Aorta (tissue), 5 donors: Measurements from ENCODE around the gene CNNM3. TPM values are rescaled to one million over a fixed set of nuclear protein-coding genes. Genes with fewer than 3 reads are reported as not detected.

Experiments used
- ATAC-seq: fragments of 200-7000 bp; cut with Tn5 transposase; one replicate; pipeline ENCODE4 v1.9.1; 2022; ENCODE audit warnings: moderate library complexity; ENCODE audit not compliant: low FRiP score
- DNase-seq, 2 donors: peaks; one replicate each; pipeline ENCODE4 v3.0.0-alpha.2; 2020
- H3K27ac ChIP-seq, 2 donors: one replicate each; pipeline ENCODE4 v1.5.1; 2013; ENCODE audit warnings: low read length in 2 of 2, mild to moderate bottlenecking in 2 of 2, moderate library complexity in 2 of 2, control low read depth in 1 of 2, inconsistent platforms in 1 of 2, low read depth in 1 of 2
- H3K27me3 ChIP-seq, 2 donors: one replicate each; pipeline ENCODE4 v1.6.1; 2013; ENCODE audit warnings: control low read depth in 1 of 2, low read length in 1 of 2, mild to moderate bottlenecking in 1 of 2, moderate library complexity in 1 of 2; ENCODE audit not compliant: insufficient read depth in 2 of 2, control insufficient read depth in 1 of 2
- H3K36me3 ChIP-seq, 2 donors: one replicate each; pipeline ENCODE4 v1.6.1; 2013; ENCODE audit warnings: control low read depth in 1 of 2, low read length in 1 of 2, mild to moderate bottlenecking in 1 of 2; ENCODE audit not compliant: insufficient read depth in 2 of 2, control insufficient read depth in 1 of 2
- H3K4me1 ChIP-seq, 2 donors: one replicate each; pipeline ENCODE4 v1.6.1; 2013; ENCODE audit warnings: low read length in 2 of 2, control low read depth in 1 of 2, mild to moderate bottlenecking in 1 of 2, moderate library complexity in 1 of 2; ENCODE audit not compliant: insufficient read depth in 2 of 2, control insufficient read depth in 1 of 2
- H3K4me3 ChIP-seq, 2 donors: one replicate each; pipeline ENCODE4 v1.5.1; 2013; ENCODE audit warnings: low read length in 2 of 2, control low read depth in 1 of 2, mild to moderate bottlenecking in 1 of 2
- H3K9me3 ChIP-seq: one replicate; pipeline ENCODE4 v1.6.1; 2013; ENCODE audit warnings: mild to moderate bottlenecking, low read length; ENCODE audit not compliant: control insufficient read depth
- WGBS, 2 donors: extraction: QIAGEN DNeasy Blood & Tissue Kit; methylation state at CpG; one replicate each; pipeline ENCODE4 v1.1.7; 2013; 5-methylcytosine and 5-hydroxymethylcytosine counted together
- intact Hi-C, 2 donors: fragments of 100-400 bp; cut with DNase I; formaldehyde crosslinking; loops; one replicate each; pipeline versions ENCODE4 v1.14.2 to v1.15.0; 2022
- polyA plus RNA-seq, 2 donors: library from polyadenylated mRNA; stranded (reverse); fragments of 200-250 nt; gene quantifications; one replicate each; pipeline ENCODE4 v1.2.3, GENCODE V29; 2013
- total RNA-seq, 2 donors: library from RNA; stranded (reverse); fragmentation: NEBNext Ultra II Directional; extraction: Animal tissue kit (Norgen Biotek cat#: 25700); gene quantifications; one replicate each; pipeline ENCODE4 v1.2.1, GENCODE V29; 2021
- donor health status: healthy with polysubstance abuse.
- donor health status: Bipolar disorder and iron deficiency.
- donor health status: DM: no; HTN: no; CAD: no.
- donor health status: DM: no; HTN: no; CAD: no.
- donor health status: DM: yes; HTN: yes; CAD: no.

Gene CNNM3
- total and polyA plus RNA-seq, 4 donors, result 2.9 to 16.8 (median 10.7) TPM

- intact Hi-C loops, result no loop called here
- Histone ChIP-seq H3K27me3 (no peaks in the 10 kb centered on the region), H3K27ac (no peak overlapping the region), H3K36me3 (peaks cover 0 to 15% of the 10 kb centered on the region in 2 donors), H3K4me1 (no peaks in the 10 kb centered on the region), H3K9me3 (no peaks in the 10 kb centered on the region), H3K4me3 (no peak overlapping the region)
- WGBS, 2 donors, result 47 to 49% methylated on average over 22 of the region's 22 CpGs
- DNase-seq, result no peak
- no peak for ATAC-seq
Measured at GRCh38 chr2:96866986-96867755, 51.1 kb downstream of the CNNM3 start.

GRCh38 chr2:96867756-96868554 lies 51.9 kb downstream of the CNNM3 start:
- whole genome bisulfite sequencing, 2 donors, result 3 to 4% methylated on average over 27 of the region's 27 CpGs
- Histone ChIP-seq H3K4me3 (peak overlapping the region; percentile 89 to 96), H3K4me1 (no peaks in the 10 kb centered on the region), H3K27ac (peak overlapping the region in 1 of 2 donors; percentile 9), H3K27me3 (no peaks in the 10 kb centered on the region), H3K36me3 (peaks cover 0 to 15% of the 10 kb centered on the region in 2 donors), H3K9me3 (no peaks in the 10 kb centered on the region)
- DNase-seq (peak in 1 of 2 donors; percentile 52), ATAC-seq (no peak)
- intact Hi-C loops, result loop anchor here in 1 of 2 donors (2.0 kb wide), 1 partner anchor 19 kb away; no protein-coding TSS in a partner anchor

GRCh38 chr2:96868555-96869280 lies 52.6 kb downstream of the CNNM3 start:
- peak overlapping the region; percentile 81 to 84 for H3K27ac ChIP-seq
- DNase-seq (peak; percentile 94 to 95), ATAC-seq (peak; percentile 83)
- WGBS, 2 donors, result 0 to 1% methylated on average over 59 to 76 of the region's 76 CpGs
- H3K36me3 ChIP-seq, result peaks cover 0 to 11% of the 10 kb centered on the region in 2 donors
- H3K4me3 ChIP-seq, result peak overlapping the region; percentile 89 to 96
- no peaks in the 10 kb centered on the region for H3K4me1 ChIP-seq
- intact Hi-C loops, result loop anchor here (1.0 to 2.0 kb wide), 2 partner anchors 18 to 39 kb away; no protein-coding TSS in a partner anchor
- no peaks in the 10 kb centered on the region for H3K9me3 ChIP-seq
- H3K27me3 ChIP-seq, result no peaks in the 10 kb centered on the region

GRCh38 chr2:96869281-96869821 lies 53.3 kb downstream of the CNNM3 start:
- ATAC-seq (peak; percentile 77), DNase-seq (peak; percentile 92 to 95)
- intact Hi-C loops, result loop anchor here (1.0 to 2.0 kb wide), 2 partner anchors 17 to 38 kb away; no protein-coding TSS in a partner anchor
- Histone ChIP-seq H3K27me3 (no peaks in the 10 kb centered on the region), H3K9me3 (no peaks in the 10 kb centered on the region), H3K36me3 (peaks cover 0 to 7% of the 10 kb centered on the region in 2 donors), H3K27ac (peak overlapping the region; percentile 85 to 96), H3K4me3 (peak overlapping the region; percentile 89 to 96), H3K4me1 (no peaks in the 10 kb centered on the region)
- WGBS, 2 donors, result 1 to 2% methylated on average over 30 to 64 of the region's 64 CpGs

- 0 to 1% methylated on average over 33 to 93 of the region's 93 CpGs for WGBS, 2 donors
- intact Hi-C loops, result loop anchor here (1.0 to 2.0 kb wide), 2 partner anchors 17 to 37 kb away; no protein-coding TSS in a partner anchor
- DNase-seq (peak; percentile 78 to 91), ATAC-seq (peak; percentile 71)
- Histone ChIP-seq H3K27ac (peak within 1 kb of the TSS; percentile 85 to 96), H3K4me3 (peak within 1 kb of the TSS; percentile 89 to 96), H3K4me1 (no peaks in the 10 kb centered on the region), H3K9me3 (no peaks in the 10 kb centered on the region), H3K36me3 (peaks cover 0 to 4% of the 10 kb centered on the region in 2 donors), H3K27me3 (no peaks in the 10 kb centered on the region)
Measured at GRCh38 chr2:96869822-96870625, 54.0 kb downstream of the CNNM3 start, which contains the start of gene SEMA4C. Gene SEMA4C, minus strand, starts transcription at chr2:96870080. Its CDS starts 2,194 bp downstream, at chr2:96867886.

GRCh38 chr2:96870626-96871255 lies 54.7 kb downstream of the CNNM3 start:
- intact Hi-C loops, result no loop called here
- Histone ChIP-seq H3K4me3 (peak overlapping the region; percentile 89 to 96), H3K27me3 (no peaks in the 10 kb centered on the region), H3K27ac (peak overlapping the region; percentile 70 to 96), H3K4me1 (no peaks in the 10 kb centered on the region), H3K36me3 (no peaks in the 10 kb centered on the region), H3K9me3 (no peaks in the 10 kb centered on the region)
- 3 to 4% methylated on average over 13 of the region's 13 CpGs for WGBS, 2 donors
- peak; percentile 64 to 80 for DNase-seq
- ATAC-seq, result no peak

- ATAC-seq (no peak), DNase-seq (peak in 1 of 2 donors; percentile 73)
- H3K27me3 ChIP-seq, result no peaks in the 10 kb centered on the region
- intact Hi-C loops, result no loop called here
- H3K27ac ChIP-seq, result no peak overlapping the region
- H3K4me1 ChIP-seq, result no peaks in the 10 kb centered on the region
- H3K4me3 ChIP-seq, result no peak overlapping the region
- no peaks in the 10 kb centered on the region for H3K9me3 ChIP-seq
- WGBS, 2 donors, result 80% methylated on average over 14 of the region's 14 CpGs
- no peaks in the 10 kb centered on the region for H3K36me3 ChIP-seq
Measured at GRCh38 chr2:96872591-96873349, 56.7 kb downstream of the CNNM3 start.
